ENCODE results near the gene CSPG5. TPM values are rescaled to one million over a fixed set of nuclear protein-coding genes. Genes with fewer than 3 reads are reported as not detected.

The CSPG5 gene
- total and polyA plus RNA-seq, 4 donors, result 0.33 to 7.0 (median 0.65) TPM

DNA sequence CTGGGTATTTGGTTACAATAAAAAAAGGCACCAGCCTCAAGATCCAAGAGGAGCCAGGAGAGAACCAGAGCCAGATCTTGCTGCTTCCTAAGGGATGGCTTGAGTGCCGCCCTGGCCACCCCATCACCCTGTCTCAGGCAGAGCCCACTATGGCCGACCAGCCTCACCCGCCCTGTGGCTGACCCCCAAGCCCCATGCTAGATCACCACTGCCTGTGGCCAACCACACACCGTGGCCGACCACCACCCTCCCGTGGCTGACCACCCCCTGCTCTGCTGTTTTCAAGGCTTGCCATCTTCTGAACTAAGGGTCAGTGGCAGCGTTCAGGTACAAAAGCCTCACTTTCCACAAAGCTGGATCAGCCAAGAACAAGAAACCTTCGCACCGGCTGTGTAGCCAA lies 12.0 kb downstream of the CSPG5 start:
- intact Hi-C loops (cut with DNase I), result no loop called here
- WGBS, 2 donors, result 95% methylated on average over 9 of the region's 9 CpGs

DNA sequence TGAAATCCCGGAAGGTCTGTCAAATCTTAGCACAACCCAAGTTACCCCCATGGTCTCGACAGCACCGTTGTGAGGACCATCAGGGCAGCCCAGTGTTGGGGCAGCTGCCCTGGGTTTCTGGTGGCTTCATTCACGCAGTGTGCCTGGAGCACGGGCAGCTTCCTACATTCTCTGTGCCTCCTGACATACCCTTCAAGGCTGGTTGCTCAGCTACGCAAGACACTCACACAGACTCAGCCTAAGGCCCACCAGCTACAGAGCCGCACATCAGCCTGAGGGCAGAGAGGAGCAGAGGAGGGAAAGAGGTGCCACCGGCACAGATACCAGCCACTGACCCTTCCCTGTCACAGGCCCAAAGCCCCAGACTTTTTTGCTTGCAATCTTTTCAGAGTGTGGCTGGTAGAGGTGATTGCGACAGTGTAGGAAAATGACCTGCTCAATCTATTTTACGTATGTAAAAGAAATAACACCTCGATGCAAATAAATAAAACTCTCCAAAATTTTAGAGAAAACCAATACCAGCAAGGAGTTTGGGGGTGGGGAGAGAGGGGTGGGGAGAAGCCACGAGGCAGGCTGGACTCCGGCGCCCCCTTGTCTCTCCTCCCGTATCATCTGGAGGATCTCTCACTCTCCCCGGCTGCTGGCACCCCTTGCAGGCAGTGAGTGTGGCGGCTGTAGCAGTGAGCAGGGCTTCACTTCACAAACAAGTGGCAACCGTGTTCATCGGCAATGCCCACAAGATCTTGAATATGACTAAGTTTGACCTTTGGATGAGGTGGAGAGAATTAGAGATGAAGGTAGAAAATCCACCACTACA lies 12.7 kb downstream of the CSPG5 start:
- ATAC-seq (ENCODE audit: low FRiP score) (no peak), DNase-seq (no peak)
- H3K4me1 ChIP-seq (ENCODE audit: control insufficient read depth in 1 of 2, insufficient read depth in 2 of 2, low read length in 2 of 2), result no peaks in the 10 kb centered on the region
- no peaks in the 10 kb centered on the region for H3K27me3 ChIP-seq (ENCODE audit: control insufficient read depth in 1 of 2, insufficient read depth in 2 of 2, low read length in 1 of 2)
- H3K27ac ChIP-seq (ENCODE audit: low read depth in 1 of 2, low read length in 2 of 2), result no peak overlapping the region
- H3K9me3 ChIP-seq (ENCODE audit: control insufficient read depth, low read length), result no peaks in the 10 kb centered on the region
- intact Hi-C loops (cut with DNase I), result no loop called here
- H3K36me3 ChIP-seq (ENCODE audit: control insufficient read depth in 1 of 2, insufficient read depth in 2 of 2, low read length in 1 of 2), result no peaks in the 10 kb centered on the region
- 87 to 88% methylated on average over 19 of the region's 19 CpGs for WGBS, 2 donors
- H3K4me3 ChIP-seq (ENCODE audit: low read length in 2 of 2), result no peak overlapping the region

More for the DNA sequence above, 12.0 kb downstream of the CSPG5 start:
- no peaks in the 10 kb centered on the region for H3K27me3 ChIP-seq (ENCODE audit: control insufficient read depth in 1 of 2, insufficient read depth in 2 of 2, low read length in 1 of 2)
- no peaks in the 10 kb centered on the region for H3K36me3 ChIP-seq (ENCODE audit: control insufficient read depth in 1 of 2, insufficient read depth in 2 of 2, low read length in 1 of 2)
- ATAC-seq (ENCODE audit: low FRiP score) (no peak), DNase-seq (no peak)
- no peaks in the 10 kb centered on the region for H3K4me1 ChIP-seq (ENCODE audit: control insufficient read depth in 1 of 2, insufficient read depth in 2 of 2, low read length in 2 of 2)
- H3K27ac ChIP-seq (ENCODE audit: low read depth in 1 of 2, low read length in 2 of 2), result no peak overlapping the region
- H3K9me3 ChIP-seq (ENCODE audit: control insufficient read depth, low read length), result no peaks in the 10 kb centered on the region
- H3K4me3 ChIP-seq (ENCODE audit: low read length in 2 of 2), result no peak overlapping the region

DNA sequence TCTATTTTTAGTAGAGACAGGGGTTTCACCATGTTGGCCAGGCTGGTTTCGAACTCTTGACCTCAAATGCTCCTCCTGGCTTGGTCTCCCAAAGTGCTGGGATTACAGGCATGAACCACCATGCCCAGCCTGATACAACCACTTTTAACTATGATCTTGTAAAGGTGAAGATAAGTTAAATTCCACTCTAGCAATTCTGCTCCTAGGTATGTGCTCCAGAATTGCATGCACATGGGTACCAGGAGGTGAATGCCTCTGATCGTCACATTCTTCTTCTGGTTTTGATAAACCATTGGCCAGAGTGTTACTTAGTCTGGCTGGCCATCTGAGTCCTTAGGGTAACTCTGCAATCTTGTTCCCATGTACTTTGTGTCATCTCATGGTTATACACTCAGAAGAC lies 22.3 kb downstream of the CSPG5 start:
- ATAC-seq (ENCODE audit: low FRiP score) (no peak), DNase-seq (no peak)
- 93 to 97% methylated on average over 2 of the region's 2 CpGs for WGBS, 2 donors
- no peaks in the 10 kb centered on the region for H3K4me1 ChIP-seq (ENCODE audit: control insufficient read depth in 1 of 2, insufficient read depth in 2 of 2, low read length in 2 of 2)
- no peak overlapping the region for H3K27ac ChIP-seq (ENCODE audit: low read depth in 1 of 2, low read length in 2 of 2)
- intact Hi-C loops (cut with DNase I), result no loop called here
- no peaks in the 10 kb centered on the region for H3K36me3 ChIP-seq (ENCODE audit: control insufficient read depth in 1 of 2, insufficient read depth in 2 of 2, low read length in 1 of 2)
- H3K4me3 ChIP-seq (ENCODE audit: low read length in 2 of 2), result no peak overlapping the region
- peaks cover 3% of the 10 kb centered on the region for H3K9me3 ChIP-seq (ENCODE audit: control insufficient read depth, low read length)
- H3K27me3 ChIP-seq (ENCODE audit: control insufficient read depth in 1 of 2, insufficient read depth in 2 of 2, low read length in 1 of 2), result no peaks in the 10 kb centered on the region

DNA sequence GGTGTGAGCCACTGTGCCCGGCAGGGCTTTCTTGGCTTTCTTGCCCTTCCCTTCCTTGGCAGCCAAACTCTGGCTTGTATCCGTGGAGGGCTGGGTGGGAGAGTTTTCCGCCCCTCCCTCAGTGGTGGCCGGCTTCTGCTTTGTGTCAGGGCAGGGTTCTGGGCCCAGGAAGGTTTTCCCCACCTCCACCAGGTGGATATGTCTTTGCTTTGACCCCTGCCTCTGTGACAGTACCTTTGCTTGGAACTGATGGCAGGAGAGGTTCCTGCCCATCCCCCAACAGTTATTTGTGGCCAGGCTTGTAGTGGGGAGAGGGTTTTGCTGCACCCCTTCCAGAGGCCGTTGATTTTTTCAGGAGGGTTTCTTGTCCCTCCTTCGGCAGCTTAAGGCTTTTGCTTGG lies 24.3 kb downstream of the CSPG5 start:
- H3K27me3 ChIP-seq (ENCODE audit: control insufficient read depth in 1 of 2, insufficient read depth in 2 of 2, low read length in 1 of 2), result no peaks in the 10 kb centered on the region
- intact Hi-C loops (cut with DNase I), result no loop called here
- DNase-seq, result no peak
- H3K4me3 ChIP-seq (ENCODE audit: low read length in 2 of 2), result no peak overlapping the region
- peaks cover 3% of the 10 kb centered on the region for H3K9me3 ChIP-seq (ENCODE audit: control insufficient read depth, low read length)
- no peak for ATAC-seq (ENCODE audit: low FRiP score)
- H3K4me1 ChIP-seq (ENCODE audit: control insufficient read depth in 1 of 2, insufficient read depth in 2 of 2, low read length in 2 of 2), result no peaks in the 10 kb centered on the region
- H3K36me3 ChIP-seq (ENCODE audit: control insufficient read depth in 1 of 2, insufficient read depth in 2 of 2, low read length in 1 of 2), result no peaks in the 10 kb centered on the region
- no peak overlapping the region for H3K27ac ChIP-seq (ENCODE audit: low read depth in 1 of 2, low read length in 2 of 2)
- WGBS, 2 donors, result 77 to 78% methylated on average over 6 of the region's 6 CpGs

- Histone ChIP-seq H3K4me3 (ENCODE audit: low read length in 2 of 2) (no peak overlapping the region), H3K9me3 (ENCODE audit: control insufficient read depth, low read length) (peaks cover 3% of the 10 kb centered on the region), H3K4me1 (ENCODE audit: control insufficient read depth in 1 of 2, insufficient read depth in 2 of 2, low read length in 2 of 2) (no peaks in the 10 kb centered on the region), H3K36me3 (ENCODE audit: control insufficient read depth in 1 of 2, insufficient read depth in 2 of 2, low read length in 1 of 2) (no peaks in the 10 kb centered on the region), H3K27ac (ENCODE audit: low read depth in 1 of 2, low read length in 2 of 2) (no peak overlapping the region), H3K27me3 (ENCODE audit: control insufficient read depth in 1 of 2, insufficient read depth in 2 of 2, low read length in 1 of 2) (no peaks in the 10 kb centered on the region)
- DNase-seq, result no peak
- ATAC-seq (ENCODE audit: low FRiP score), result no peak
- WGBS, 2 donors, result 91 to 94% methylated on average over 7 of the region's 7 CpGs
- intact Hi-C loops (cut with DNase I), result no loop called here
Observed at GRCh38 chr3:47553407-47553806, 25.3 kb downstream of the CSPG5 start.

- ATAC-seq (ENCODE audit: low FRiP score), result peak; percentile 88
- H3K9me3 ChIP-seq (ENCODE audit: control insufficient read depth, low read length), result no peaks in the 10 kb centered on the region
- H3K27me3 ChIP-seq (ENCODE audit: control insufficient read depth in 1 of 2, insufficient read depth in 2 of 2, low read length in 1 of 2), result no peaks in the 10 kb centered on the region
- H3K4me1 ChIP-seq (ENCODE audit: control insufficient read depth in 1 of 2, insufficient read depth in 2 of 2, low read length in 2 of 2), result no peaks in the 10 kb centered on the region
- H3K36me3 ChIP-seq (ENCODE audit: control insufficient read depth in 1 of 2, insufficient read depth in 2 of 2, low read length in 1 of 2), result no peaks in the 10 kb centered on the region
- intact Hi-C loops (cut with DNase I), result no loop called here
- no peak overlapping the region for H3K4me3 ChIP-seq (ENCODE audit: low read length in 2 of 2)
- WGBS, 2 donors, result 8 to 9% methylated on average over 21 of the region's 21 CpGs
- DNase-seq, result peak; percentile 80 to 93
- H3K27ac ChIP-seq (ENCODE audit: low read depth in 1 of 2, low read length in 2 of 2), result peak overlapping the region in 1 of 2 donors; percentile 69
Observed at GRCh38 chr3:47542471-47543173, 36.0 kb downstream of the CSPG5 start.

DNA sequence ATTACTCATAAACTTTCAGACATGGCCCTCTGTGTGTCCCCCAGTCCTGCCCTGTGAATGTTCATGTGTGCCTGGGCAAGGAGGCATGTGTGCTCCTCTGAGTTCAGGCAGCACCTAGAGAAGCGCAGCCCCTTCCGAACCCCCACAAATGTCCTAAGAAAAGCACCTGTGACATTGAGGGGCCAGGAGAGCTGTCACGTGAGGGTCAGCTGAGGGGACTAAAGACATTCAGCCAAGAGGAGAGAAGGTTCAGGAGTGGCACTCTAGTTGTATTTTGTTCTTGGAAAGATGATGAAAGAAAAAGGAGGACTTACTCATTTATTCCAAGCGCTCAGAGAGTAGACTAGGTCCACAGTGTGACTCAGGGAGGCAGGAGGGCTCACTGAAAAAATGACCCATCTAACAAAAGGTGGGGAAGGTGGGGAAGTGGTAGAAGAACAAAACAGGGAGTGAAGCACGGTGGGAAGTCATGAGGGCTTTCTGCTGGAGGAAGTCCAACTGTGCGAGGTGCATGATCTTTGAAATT lies 37.0 kb downstream of the CSPG5 start:
- no peak overlapping the region for H3K4me3 ChIP-seq (ENCODE audit: low read length in 2 of 2)
- no peaks in the 10 kb centered on the region for H3K9me3 ChIP-seq (ENCODE audit: control insufficient read depth, low read length)
- intact Hi-C loops (cut with DNase I), result no loop called here
- ATAC-seq (ENCODE audit: low FRiP score) (no peak), DNase-seq (no peak)
- 68 to 71% methylated on average over 6 of the region's 6 CpGs for WGBS, 2 donors
- no peak overlapping the region for H3K27ac ChIP-seq (ENCODE audit: low read depth in 1 of 2, low read length in 2 of 2)
- no peaks in the 10 kb centered on the region for H3K36me3 ChIP-seq (ENCODE audit: control insufficient read depth in 1 of 2, insufficient read depth in 2 of 2, low read length in 1 of 2)
- no peaks in the 10 kb centered on the region for H3K27me3 ChIP-seq (ENCODE audit: control insufficient read depth in 1 of 2, insufficient read depth in 2 of 2, low read length in 1 of 2)
- H3K4me1 ChIP-seq (ENCODE audit: control insufficient read depth in 1 of 2, insufficient read depth in 2 of 2, low read length in 2 of 2), result no peaks in the 10 kb centered on the region

DNA sequence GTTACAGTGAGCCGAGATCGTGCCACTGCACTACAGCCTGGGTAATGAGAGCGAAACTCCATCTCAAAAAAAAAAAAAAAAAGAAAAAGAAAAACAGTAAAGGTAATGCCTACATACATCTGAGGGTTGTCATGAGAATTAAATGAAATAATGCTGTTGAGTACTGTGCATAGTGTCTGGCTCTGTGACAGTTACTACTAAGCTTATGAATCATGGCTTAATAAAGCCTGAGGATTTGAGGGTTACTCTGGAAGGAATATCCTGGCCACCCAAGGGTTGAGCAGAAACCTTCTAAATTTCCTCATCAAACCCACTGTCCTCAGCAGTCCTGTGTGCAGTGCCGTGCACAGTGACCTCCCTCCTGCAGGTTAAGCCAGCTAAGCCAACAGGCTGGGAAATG lies 38.4 kb downstream of the CSPG5 start:
- Histone ChIP-seq H3K36me3 (ENCODE audit: control insufficient read depth in 1 of 2, insufficient read depth in 2 of 2, low read length in 1 of 2) (no peaks in the 10 kb centered on the region), H3K27ac (ENCODE audit: low read depth in 1 of 2, low read length in 2 of 2) (no peak overlapping the region)
- intact Hi-C loops (cut with DNase I), result no loop called here

More for the DNA sequence above, 38.4 kb downstream of the CSPG5 start:
- Histone ChIP-seq H3K9me3 (ENCODE audit: control insufficient read depth, low read length) (no peaks in the 10 kb centered on the region), H3K27me3 (ENCODE audit: control insufficient read depth in 1 of 2, insufficient read depth in 2 of 2, low read length in 1 of 2) (no peaks in the 10 kb centered on the region), H3K4me1 (ENCODE audit: control insufficient read depth in 1 of 2, insufficient read depth in 2 of 2, low read length in 2 of 2) (no peaks in the 10 kb centered on the region), H3K4me3 (ENCODE audit: low read length in 2 of 2) (no peak overlapping the region)
- WGBS, 2 donors, result 96 to 97% methylated on average over 4 of the region's 4 CpGs
- DNase-seq, result peak in 1 of 2 donors; percentile 15
- no peak for ATAC-seq (ENCODE audit: low FRiP score)
